K562 (cell line): ENCODE measurements around the gene ABCC1. TPM values are rescaled to one million over a fixed set of nuclear protein-coding genes. Genes with fewer than 3 reads are reported as not detected.

ENCODE experiments used
- ARHGAP35 ChIP-seq: fragments of 450-650 bp; IDR thresholded peaks from 2 replicates; pipeline ENCODE4 v1.6.1; 2018; ENCODE audit not compliant: partially characterized antibody
- BRCA1 ChIP-seq, 2 experiments: fragments of 450-650 bp in 1 of 2; sonication (generic) in 1 of 2; formaldehyde crosslinking in 1 of 2; IDR thresholded peaks; 2 replicates each; pipeline versions ENCODE4 v1.5.0 to v1.6.1; 2017 to 2020; ENCODE audit warnings: mild to moderate bottlenecking in 1 of 2, missing genetic modification reagents in 1 of 2
- CBFA2T3 ChIP-seq: fragments of 450-650 bp; IDR thresholded peaks from 2 replicates; pipeline ENCODE4 v1.6.1; 2017
- CBFB ChIP-seq: sonication (generic); formaldehyde crosslinking; IDR thresholded peaks from 2 replicates; pipeline ENCODE4 v1.4.0; 2020; ENCODE audit warnings: mild to moderate bottlenecking, missing genetic modification reagents
- CBX2 ChIP-seq: fragments of 200-600 bp; sonication (generic); IDR thresholded peaks from one replicate; pipeline ENCODE4 v1.6.1; 2012; ENCODE audit warnings: mild to moderate bottlenecking, low read length, inconsistent platforms; ENCODE audit not compliant: insufficient read depth, poor library complexity, severe bottlenecking
- DMBX1 ChIP-seq: fragments of 250-450 bp; sonication (Bioruptor Pico); IDR thresholded peaks from 2 replicates; pipeline ENCODE4 v1.8.0; 2022; ENCODE audit warnings: inconsistent platforms, mild to moderate bottlenecking, moderate library complexity, borderline replicate concordance
- FOSL1 ChIP-seq: fragments of 200-800 bp; sonication (Bioruptor generic); conservative IDR thresholded peaks from 2 replicates; pipeline ENCODE4 v1.6.1; 2016; ENCODE audit warnings: missing genetic modification characterization, missing compliant biosample characterization
- HMG20B ChIP-seq: fragments of 250-450 bp; sonication (Bioruptor Pico); IDR thresholded peaks from 2 replicates; pipeline ENCODE4 v1.5.0; 2021; ENCODE audit warnings: mild to moderate bottlenecking
- ILF3 ChIP-seq: fragments of 450-650 bp; IDR thresholded peaks from 2 replicates; pipeline ENCODE4 v1.6.1; 2018; ENCODE audit warnings: antibody characterized with exemption, mild to moderate bottlenecking, moderate library complexity, borderline replicate concordance
- MEF2A ChIP-seq: IDR thresholded peaks from 2 replicates; pipeline ENCODE4 v1.6.1; 2011; ENCODE audit warnings: low read depth, mild to moderate bottlenecking, low read length, moderate library complexity; ENCODE audit not compliant: control insufficient read depth
- PCBP2 ChIP-seq: fragments of 200-400 bp; formaldehyde crosslinking; IDR thresholded peaks from 2 replicates; pipeline ENCODE4 v1.6.1; 2018; ENCODE audit warnings: low read length, low read depth, mild to moderate bottlenecking, moderate library complexity; ENCODE audit not compliant: poor library complexity, severe bottlenecking
- PTRF ChIP-seq: fragments of 450-650 bp; IDR thresholded peaks from 2 replicates; pipeline ENCODE4 v1.6.1; 2016; ENCODE audit warnings: mild to moderate bottlenecking, missing genetic modification characterization, missing compliant biosample characterization
- U2AF2 ChIP-seq: fragments of 200-400 bp; formaldehyde crosslinking; optimal IDR thresholded peaks from 2 replicates; pipeline ENCODE3; 2017; ENCODE audit warnings: low read depth, mild to moderate bottlenecking, low read length
- ZEB2 ChIP-seq: fragments of 450-650 bp; IDR thresholded peaks from 2 replicates; pipeline ENCODE4 v1.6.1; 2016
- ZNF41 ChIP-seq: fragments of 250-450 bp; sonication (Bioruptor Pico); conservative IDR thresholded peaks from 2 replicates; pipeline ENCODE4 v1.4.0; 2020; ENCODE audit warnings: mild to moderate bottlenecking
- ZNF699 ChIP-seq: fragments of 250-450 bp; sonication (Bioruptor Pico); IDR thresholded peaks from 2 replicates; pipeline ENCODE4 v1.8.0; 2021; ENCODE audit warnings: mild to moderate bottlenecking, moderate library complexity; ENCODE audit not compliant: insufficient replicate concordance
- ZZZ3 ChIP-seq: fragments of 450-650 bp; IDR thresholded peaks from 2 replicates; pipeline ENCODE4 v1.6.1; 2016; ENCODE audit warnings: antibody characterized with exemption, mild to moderate bottlenecking, moderate library complexity
- polyA plus RNA-seq, 8 experiments: library from polyadenylated mRNA; depleted of rRNA in 4 of 8; stranded (reverse) in 5 of 8; unstranded in 3 of 8; fragments of >200 nt; fragmentation: Nextera tagmentation in 2 of 8; fragmentation: Illumina TruSeq in 1 of 8; extraction: Ambion mirVana in 2 of 8; extraction: Trizol in 1 of 8; gene quantifications; 2 replicates each; pipeline versions ENCODE4 v1.2.1 to v1.2.3, GENCODE V29; 2011 to 2014; ENCODE audit warnings: inconsistent platforms in 1 of 8, missing spikeins in 1 of 8
- total RNA-seq, 7 experiments: library from RNA; depleted of rRNA in 6 of 7; stranded (reverse); fragments of >200 nt in 6 of 7; fragmentation: Illumina TruSeq in 2 of 7; extraction: Trizol in 2 of 7; gene quantifications; 2 replicates each; pipeline versions ENCODE4 v1.2.1 to v1.2.3, GENCODE V29; 2011 to 2021; ENCODE audit warnings: low replicate concordance in 1 of 7
- TF ChIP-seq, protein P1 (sequence below): sonication (generic); formaldehyde crosslinking; IDR thresholded peaks from 2 replicates; pipeline ENCODE4 v1.8.1; 2023; ENCODE audit warnings: mild to moderate bottlenecking, missing genetic modification reagents
- TF ChIP-seq, protein P2 (sequence below): sonication (generic); formaldehyde crosslinking; IDR thresholded peaks from 2 replicates; pipeline ENCODE4 v1.8.1; 2023; ENCODE audit warnings: mild to moderate bottlenecking, missing genetic modification reagents
- TF ChIP-seq, protein P3 (sequence below), 2 experiments: fragments of 450-650 bp; conservative IDR thresholded peaks; 2 replicates each; pipeline ENCODE4 v1.6.1; 2017; ENCODE audit warnings: mild to moderate bottlenecking in 2 of 2, moderate library complexity in 2 of 2
- TF ChIP-seq, protein P4 (sequence below): sonication (generic); formaldehyde crosslinking; IDR thresholded peaks from 2 replicates; pipeline ENCODE4 v1.8.1; 2023; ENCODE audit warnings: mild to moderate bottlenecking, missing genetic modification reagents

Gene ABCC1
- total and polyA plus RNA-seq, 9 of the 15 experiments (the other 6 are each of a cell fraction or from before 2014, with no cell fraction given) = 3.9 to 41.6 (median 10.0) TPM

DNA sequence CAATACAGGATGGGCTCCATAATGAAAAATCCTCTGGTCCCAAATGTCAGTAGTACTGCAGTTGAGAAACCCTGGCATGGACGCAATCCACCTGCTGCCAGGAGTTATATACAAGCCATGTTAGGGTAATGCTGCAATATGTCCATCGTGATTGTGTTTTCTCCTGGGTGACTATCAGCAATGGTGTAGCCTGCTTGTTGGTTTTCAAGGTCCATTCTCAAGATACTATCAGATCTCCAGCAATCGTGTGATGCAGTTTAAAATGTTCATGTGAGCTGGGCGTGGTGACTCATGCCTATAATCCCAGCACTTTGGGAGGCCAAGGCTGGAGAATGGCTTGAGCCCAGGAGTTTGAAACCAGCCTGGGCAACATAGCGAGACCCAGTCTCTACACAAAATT, 24.0 kb downstream of the ABCC1 start (continued):
- TF ChIP-seq, protein P1, sequence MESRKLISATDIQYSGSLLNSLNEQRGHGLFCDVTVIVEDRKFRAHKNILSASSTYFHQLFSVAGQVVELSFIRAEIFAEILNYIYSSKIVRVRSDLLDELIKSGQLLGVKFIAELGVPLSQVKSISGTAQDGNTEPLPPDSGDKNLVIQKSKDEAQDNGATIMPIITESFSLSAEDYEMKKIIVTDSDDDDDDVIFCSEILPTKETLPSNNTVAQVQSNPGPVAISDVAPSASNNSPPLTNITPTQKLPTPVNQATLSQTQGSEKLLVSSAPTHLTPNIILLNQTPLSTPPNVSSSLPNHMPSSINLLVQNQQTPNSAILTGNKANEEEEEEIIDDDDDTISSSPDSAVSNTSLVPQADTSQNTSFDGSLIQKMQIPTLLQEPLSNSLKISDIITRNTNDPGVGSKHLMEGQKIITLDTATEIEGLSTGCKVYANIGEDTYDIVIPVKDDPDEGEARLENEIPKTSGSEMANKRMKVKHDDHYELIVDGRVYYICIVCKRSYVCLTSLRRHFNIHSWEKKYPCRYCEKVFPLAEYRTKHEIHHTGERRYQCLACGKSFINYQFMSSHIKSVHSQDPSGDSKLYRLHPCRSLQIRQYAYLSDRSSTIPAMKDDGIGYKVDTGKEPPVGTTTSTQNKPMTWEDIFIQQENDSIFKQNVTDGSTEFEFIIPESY = no peak
- TF ChIP-seq HMG20B (CRISPR knock-in tag) (no peak), U2AF2 (no peak), ZZZ3 (no peak), PCBP2 (no peak), FOSL1 (tag) (peak; percentile 94), ZNF699 (CRISPR knock-in tag) (no peak), PTRF (tag) (no peak), DMBX1 (CRISPR knock-in tag) (no peak), ZNF41 (CRISPR knock-in tag) (no peak), MEF2A (no peak), ZEB2 (no peak), CBFB (CRISPR knock-in tag) (no peak), ARHGAP35 (no peak), CBFA2T3 (peak; percentile 57), BRCA1 (IDR thresholded peaks at IDR 0.05) (no peak), BRCA1 (CRISPR knock-in tag; IDR thresholded peaks at IDR 0.05) (no peak), ILF3 (no peak), CBX2 (no peak)
- TF ChIP-seq, protein P2, sequence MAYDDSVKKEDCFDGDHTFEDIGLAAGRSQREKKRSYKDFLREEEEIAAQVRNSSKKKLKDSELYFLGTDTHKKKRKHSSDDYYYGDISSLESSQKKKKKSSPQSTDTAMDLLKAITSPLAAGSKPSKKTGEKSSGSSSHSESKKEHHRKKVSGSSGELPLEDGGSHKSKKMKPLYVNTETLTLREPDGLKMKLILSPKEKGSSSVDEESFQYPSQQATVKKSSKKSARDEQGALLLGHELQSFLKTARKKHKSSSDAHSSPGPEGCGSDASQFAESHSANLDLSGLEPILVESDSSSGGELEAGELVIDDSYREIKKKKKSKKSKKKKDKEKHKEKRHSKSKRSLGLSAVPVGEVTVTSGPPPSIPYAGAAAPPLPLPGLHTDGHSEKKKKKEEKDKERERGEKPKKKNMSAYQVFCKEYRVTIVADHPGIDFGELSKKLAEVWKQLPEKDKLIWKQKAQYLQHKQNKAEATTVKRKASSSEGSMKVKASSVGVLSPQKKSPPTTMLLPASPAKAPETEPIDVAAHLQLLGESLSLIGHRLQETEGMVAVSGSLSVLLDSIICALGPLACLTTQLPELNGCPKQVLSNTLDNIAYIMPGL (CRISPR knock-in tag) = no peak
- TF ChIP-seq, protein P3, sequence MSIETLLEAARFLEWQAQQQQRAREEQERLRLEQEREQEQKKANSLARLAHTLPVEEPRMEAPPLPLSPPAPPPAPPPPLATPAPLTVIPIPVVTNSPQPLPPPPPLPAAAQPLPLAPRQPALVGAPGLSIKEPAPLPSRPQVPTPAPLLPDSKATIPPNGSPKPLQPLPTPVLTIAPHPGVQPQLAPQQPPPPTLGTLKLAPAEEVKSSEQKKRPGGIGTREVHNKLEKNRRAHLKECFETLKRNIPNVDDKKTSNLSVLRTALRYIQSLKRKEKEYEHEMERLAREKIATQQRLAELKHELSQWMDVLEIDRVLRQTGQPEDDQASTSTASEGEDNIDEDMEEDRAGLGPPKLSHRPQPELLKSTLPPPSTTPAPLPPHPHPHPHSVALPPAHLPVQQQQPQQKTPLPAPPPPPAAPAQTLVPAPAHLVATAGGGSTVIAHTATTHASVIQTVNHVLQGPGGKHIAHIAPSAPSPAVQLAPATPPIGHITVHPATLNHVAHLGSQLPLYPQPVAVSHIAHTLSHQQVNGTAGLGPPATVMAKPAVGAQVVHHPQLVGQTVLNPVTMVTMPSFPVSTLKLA (conservative IDR thresholded peaks at IDR 0.05) = no peak
- TF ChIP-seq, protein P4, sequence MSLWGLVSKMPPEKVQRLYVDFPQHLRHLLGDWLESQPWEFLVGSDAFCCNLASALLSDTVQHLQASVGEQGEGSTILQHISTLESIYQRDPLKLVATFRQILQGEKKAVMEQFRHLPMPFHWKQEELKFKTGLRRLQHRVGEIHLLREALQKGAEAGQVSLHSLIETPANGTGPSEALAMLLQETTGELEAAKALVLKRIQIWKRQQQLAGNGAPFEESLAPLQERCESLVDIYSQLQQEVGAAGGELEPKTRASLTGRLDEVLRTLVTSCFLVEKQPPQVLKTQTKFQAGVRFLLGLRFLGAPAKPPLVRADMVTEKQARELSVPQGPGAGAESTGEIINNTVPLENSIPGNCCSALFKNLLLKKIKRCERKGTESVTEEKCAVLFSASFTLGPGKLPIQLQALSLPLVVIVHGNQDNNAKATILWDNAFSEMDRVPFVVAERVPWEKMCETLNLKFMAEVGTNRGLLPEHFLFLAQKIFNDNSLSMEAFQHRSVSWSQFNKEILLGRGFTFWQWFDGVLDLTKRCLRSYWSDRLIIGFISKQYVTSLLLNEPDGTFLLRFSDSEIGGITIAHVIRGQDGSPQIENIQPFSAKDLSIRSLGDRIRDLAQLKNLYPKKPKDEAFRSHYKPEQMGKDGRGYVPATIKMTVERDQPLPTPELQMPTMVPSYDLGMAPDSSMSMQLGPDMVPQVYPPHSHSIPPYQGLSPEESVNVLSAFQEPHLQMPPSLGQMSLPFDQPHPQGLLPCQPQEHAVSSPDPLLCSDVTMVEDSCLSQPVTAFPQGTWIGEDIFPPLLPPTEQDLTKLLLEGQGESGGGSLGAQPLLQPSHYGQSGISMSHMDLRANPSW = no peak
